Neural progenitor cell (in vitro differentiated cells): ENCODE measurements around the gene GFER.

ENCODE experiments used
- CTCF ChIP-seq: fragments of 200-600 bp; sonication (generic); IDR thresholded peaks from 2 replicates; pipeline ENCODE4 v1.5.1; 2017; ENCODE audit warnings: antibody characterized with exemption, mild to moderate bottlenecking
- EZH2phosphoT487 ChIP-seq: fragments of 200-600 bp; sonication (generic); IDR thresholded peaks from 2 replicates; pipeline ENCODE4 v1.6.1; 2017; ENCODE audit warnings: antibody characterized with exemption

DNA sequence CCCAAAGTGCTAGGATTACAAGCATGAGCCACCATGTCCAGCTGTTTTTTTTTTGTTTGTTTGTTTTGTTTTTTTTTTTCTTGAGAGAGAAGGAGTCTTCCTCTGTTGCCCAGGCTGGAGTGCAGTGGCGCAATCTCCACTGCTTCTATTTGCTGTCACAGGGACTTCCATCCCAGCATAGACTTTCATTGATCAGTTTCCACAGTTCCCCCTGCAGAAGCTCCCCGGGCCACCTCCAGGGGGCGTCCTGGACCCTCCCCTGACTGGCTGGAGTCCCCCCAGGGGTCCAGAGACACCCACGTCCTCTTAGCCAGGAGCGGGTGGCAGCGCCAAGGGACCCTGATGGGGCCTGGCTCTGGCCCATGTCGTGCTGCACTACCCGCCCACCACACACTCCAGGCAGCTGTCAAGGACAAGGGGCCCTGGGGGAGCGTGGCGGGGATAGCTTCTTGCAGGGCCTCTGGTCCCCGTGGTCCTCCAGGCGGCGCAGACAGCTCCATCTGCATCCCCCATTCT, 32.5 kb downstream of the GFER start:
- TF ChIP-seq CTCF (peak; percentile 59), EZH2phosphoT487 (no peak)
